Measurements from ENCODE around the gene OR2V2.
"Not testable (repeated sequence)": the region's sequence is repeated elsewhere in the genome, so short reads cannot be mapped to it uniquely, and the experiment has no call there.

Gene OR2V2, protein sequence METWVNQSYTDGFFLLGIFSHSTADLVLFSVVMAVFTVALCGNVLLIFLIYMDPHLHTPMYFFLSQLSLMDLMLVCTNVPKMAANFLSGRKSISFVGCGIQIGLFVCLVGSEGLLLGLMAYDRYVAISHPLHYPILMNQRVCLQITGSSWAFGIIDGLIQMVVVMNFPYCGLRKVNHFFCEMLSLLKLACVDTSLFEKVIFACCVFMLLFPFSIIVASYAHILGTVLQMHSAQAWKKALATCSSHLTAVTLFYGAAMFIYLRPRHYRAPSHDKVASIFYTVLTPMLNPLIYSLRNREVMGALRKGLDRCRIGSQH

DNA sequence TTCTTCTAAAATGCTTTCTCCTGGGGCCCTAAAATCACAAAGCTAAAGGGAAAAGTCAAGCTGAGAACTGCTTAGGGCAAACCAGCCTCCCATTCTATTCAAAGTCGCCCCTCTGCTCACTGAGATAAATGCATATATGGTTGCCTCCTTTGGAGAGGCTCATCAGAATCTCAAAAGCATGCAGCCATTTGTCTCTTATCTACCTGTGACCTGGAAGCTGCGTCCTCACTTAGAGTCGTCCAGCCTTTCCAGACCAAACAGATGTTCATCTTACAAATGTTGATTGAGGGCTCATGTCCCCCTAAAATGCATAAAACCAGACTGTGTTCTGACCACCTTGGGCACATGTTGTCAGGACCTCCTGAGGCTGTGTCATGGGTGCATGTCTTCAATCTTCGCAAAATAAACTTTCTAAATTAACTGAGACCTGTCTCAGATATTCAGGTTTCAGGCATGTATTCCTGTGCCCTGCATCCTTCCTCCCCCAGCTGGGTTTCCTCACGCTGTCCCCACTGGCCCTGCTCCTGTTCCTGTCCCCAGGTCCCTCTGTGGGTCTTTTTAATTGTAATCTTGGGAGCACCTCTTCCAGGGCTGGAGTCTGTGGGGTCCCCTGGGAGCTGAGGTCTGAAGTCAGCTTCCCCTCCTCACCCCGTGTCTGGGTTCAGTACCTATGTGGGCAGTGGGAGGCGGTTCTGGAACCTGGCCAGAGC is at the start of gene OR2V2:
OR2V2 (plus strand) TSS at position 660 of the 710 bp plus-strand sequence. CDS start 7,357 bp downstream, outside the sequence.
- DNase-seq: not testable (repeated sequence)

DNA sequence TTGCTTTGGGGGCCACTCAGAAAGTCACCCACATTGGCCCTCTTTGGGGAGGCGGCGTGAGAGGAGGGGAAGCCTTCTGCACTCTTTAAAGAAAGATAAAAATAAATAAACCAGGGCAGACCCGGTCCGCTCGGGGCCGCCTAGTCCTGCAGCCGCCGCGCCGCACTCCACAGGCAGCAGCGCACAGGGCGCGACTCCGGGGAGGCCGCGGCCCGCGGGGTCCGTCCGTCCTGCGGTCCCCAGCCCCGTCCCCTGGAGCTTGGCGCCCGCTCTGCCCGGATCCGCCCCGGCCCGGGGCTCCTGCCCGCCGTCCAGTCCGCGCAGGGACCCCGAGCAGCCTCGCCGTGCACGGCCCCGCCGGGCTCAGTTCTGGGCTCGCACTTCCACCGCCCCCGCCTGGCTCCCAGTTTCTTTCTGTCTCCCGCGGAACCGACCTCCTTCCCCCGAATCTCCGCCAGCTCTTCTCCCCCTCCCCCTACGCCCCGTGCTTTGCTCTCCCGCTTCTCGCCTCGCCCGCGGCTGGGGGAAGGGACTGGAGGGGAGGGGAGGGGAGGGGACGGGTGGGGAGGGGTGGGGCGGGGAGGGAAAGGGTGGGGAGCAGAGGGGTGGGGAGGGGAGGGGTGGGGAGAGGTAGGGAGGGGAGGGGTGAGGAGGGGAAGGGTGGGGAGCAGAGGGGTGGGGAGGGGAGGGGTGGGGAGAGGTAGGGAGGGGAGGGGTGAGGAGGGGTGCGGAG is 49.5 kb upstream of the OR2V2 start:
- DNase-seq: not testable (repeated sequence)

- no peak for DNase-seq
These were observed 48.4 kb upstream of the OR2V2 start for GRCh38 chr5:181098762-181099601.

DNA sequence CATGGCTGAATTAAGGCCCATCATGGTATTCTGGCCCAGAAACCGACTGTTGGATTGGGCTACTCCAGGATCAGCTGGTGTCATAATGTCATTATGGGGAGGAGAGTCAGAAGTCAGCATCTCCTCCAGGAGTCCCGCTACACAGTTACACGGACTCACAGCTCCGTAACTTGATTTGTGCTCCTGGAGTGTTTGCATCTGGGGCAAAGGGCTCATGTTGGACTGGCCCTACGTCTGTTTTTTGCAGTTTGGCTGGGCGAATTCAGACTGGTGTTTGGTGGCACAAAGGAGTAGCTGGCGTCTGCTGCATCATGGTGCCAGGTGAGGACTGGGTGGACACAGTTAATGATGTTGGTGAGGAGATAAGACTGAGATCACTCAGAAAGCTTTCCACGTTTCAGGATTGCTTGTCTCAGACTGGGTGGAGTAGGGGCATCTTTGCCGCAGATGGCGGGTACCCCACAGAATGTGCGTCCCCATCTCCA is 47.7 kb upstream of the OR2V2 start:
- no peak for DNase-seq

DNA sequence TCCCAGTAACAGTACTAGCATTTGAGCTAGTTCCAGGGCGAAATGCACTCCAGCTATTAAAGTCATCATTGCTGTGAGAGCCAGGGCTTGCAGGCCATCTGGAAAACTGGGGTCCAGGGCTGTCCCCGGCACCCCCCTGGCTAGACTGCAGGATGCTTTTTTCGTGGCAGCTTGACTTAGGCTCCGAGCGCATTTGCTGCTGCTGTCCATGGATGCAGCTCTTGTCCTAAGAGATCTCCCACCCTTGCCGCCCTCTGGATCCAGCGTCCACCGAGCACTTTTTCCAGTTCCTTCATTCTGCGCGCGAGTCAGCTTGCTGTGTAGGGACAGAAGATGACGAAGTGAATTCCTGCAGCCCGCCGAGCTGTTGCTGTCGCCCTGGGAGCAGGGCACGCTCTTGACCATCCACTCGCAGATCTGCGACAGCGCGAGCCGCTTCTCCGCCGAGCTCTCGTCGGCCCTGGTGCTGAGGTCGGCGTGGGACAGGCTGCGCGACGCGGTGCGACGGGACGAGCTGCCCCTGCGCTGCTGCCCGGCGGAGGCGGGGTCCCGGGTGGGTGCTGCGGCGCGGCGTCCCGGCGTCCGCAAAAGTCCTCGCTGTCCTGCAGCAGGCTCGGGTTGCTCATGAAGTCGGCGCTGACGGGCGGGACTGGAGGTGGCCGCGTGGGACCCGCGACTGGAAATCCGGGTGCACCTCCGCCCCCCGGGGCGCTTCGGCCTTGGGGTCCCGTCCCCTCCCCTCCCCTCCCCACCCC is 47.1 kb upstream of the OR2V2 start:
- no peak for DNase-seq

GRCh38 chr5:181101030-181101641 is 46.2 kb upstream of the OR2V2 start:
- DNase-seq: not testable (repeated sequence)

DNA sequence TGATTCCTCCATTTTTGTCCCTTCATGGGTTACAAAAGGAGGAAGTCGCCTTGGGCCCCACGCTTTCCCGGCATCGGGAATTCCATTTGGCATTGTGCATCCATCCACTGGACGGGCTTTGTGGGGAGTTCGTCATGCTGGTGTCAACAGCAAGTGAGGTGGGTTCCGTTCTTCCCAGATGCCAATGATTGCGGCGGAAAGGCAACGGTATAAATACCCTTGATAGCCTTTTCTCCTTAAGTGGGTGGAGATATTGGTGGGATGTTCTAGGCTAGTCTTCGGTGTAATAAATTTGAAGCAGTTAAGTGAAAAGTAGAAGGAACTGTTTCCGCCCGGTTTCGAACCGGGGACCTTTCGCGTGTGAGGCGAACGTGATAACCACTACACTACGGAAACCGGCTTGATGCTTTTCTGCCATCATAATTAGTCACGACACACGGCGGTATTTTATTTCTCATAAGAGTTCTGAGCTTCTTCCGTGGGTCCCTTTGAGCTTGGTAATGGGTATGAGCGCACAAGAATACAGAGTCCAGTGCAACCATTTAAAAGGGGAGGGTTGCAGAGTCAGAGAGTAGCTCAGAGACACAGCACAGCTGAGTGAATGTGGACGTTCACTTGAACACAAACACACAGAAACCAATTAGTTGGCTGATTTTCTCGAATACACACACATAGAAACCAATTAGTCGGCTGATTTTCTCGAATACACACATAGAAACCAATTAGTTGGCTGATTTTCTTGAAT is 45.3 kb upstream of the OR2V2 start:
- DNase-seq: not testable (repeated sequence)

GRCh38 chr5:181104259-181104568 is 43.2 kb upstream of the OR2V2 start:
- not testable (repeated sequence) for DNase-seq

DNA sequence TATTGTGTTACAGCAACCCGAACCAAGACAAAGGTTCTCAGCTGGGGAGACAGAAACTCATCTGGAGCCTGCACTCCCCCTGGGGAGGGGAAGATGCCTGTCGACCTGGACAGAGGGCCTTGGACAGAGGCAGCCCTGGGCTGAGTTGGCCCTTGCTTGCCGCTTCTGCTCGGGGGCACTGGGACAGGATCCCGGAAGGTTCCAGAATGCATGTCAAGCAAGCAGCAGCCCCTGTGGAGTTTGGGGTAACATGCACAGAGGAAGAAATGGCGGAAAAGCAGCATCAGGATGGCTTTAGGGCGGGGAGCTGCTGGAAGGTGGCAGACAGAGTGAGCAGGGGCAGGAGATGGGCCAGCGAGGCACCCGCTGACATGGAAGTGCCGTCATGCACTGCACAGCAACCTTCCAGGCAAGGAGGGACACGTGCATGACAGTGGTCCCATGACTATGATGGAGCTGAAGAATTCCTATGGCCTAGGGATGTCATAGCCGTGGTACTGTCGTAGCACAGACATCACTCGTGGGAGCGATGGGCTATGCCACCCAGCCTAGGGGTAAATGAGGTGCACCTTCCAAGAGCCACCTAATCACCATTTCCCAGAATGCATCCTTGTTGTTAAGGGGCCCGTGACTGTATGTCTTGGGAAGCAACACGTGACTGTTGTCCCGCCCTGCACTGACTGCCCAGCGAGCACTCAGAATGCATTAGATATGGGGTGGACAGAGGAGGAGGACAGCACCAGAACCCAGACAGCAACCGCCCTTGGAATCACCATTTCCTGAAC is 42.6 kb upstream of the OR2V2 start:
- not testable (repeated sequence) for DNase-seq

DNA sequence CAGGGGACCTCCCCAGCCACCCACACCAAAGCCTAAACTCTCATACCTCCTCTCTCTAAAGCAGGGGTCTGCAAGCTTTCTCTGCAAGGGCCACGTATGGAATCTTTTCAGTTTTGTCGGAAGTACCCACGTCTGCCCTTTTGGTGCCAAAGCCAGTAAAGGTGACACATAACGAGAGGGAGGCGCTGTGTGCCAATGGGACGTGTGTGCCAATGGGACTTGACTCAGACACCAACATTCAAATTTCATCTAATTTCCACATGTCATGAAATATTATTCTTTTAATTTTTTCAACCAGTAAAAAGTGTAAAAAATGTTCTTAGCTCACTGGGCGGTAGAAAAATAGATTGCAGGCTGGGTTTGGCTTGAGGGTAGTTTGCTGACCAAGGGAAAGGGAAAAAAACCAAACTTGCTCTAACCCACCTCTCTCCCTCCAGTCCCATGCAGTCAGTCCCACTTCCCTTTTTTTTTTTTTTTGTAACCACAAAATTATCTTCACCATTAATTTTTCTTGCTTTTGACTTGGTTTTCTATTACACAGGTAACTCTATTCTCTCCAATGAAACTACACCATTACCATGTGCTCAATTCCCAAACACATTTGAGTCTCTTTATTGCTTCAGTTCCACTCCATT is 41.9 kb upstream of the OR2V2 start:
- DNase-seq: no peak

GRCh38 chr5:181107699-181108098 is 39.7 kb upstream of the OR2V2 start:
- DNase-seq: no peak

DNA sequence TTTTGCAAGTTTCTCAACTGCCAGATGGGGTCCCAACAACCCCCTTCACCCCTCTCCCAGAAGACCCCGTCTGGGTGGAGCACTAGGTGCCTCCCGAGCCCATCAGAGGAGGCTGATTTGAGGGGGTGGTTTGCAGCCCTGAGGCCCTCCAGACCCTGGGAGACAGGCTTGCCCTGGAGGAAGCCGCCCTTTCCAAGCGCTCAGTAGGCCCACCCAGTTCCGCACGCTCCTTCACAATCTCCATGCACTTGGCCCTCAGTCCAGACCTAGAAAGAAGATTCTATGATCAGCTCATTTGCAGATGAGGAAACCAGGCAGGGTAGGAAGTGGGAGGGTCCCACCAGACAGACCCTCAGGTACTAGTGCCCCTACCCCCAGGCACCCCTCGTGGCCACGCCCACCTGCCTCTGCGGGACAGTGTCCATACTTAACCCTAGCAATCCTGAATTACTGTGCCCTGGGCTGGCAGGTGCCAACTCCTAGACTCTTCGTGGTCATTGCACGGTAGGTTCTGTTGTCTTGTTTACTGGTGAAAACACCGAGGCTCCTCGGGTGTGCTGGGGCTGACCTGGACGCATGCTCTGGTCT is 38.7 kb upstream of the OR2V2 start:
- no peak for DNase-seq

- DNase-seq: no peak
These were observed 37.8 kb upstream of the OR2V2 start for GRCh38 chr5:181109489-181110013.

DNA sequence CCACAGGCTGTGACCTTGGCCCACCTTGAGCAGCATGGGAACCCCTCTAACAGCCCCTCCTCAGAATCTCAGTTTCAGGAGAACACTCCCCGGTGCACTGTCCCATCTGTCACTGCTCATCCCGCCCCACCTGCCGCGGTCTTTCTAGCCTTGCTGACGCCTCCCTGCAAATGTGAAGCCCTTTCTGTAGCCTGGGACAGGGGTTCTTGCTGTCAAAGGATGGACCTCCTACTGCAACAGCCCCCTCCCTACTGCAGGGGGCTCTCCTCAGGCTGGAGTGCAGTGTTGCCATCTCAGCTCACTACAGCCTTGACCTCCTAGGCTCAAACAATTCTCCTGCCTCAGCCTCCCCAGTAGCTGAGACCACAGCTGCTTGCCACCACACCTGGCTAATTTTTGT is 36.4 kb upstream of the OR2V2 start:
- no peak for DNase-seq

- no peak for DNase-seq
These were observed 34.9 kb upstream of the OR2V2 start for GRCh38 chr5:181112476-181112875.

DNA sequence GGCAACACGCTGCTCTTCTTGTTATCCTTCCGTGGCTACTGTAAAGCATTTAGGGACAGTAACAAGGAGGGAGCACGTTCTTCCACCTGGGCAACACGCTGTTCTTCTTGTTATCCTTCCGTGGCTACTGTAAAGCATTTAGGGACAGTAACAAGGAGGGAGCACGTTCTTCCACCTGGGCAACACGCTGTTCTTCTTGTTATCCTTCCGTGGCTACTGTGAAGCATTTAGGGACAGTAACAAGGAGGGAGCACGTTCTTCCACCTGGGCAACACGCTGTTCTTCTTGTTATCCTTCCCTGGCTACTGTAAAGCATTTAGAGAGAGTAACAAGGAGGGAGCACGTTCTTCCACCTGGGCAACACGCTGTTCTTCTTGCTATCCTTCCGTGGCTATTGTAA is 33.8 kb upstream of the OR2V2 start:
- not testable (repeated sequence) for DNase-seq

DNA sequence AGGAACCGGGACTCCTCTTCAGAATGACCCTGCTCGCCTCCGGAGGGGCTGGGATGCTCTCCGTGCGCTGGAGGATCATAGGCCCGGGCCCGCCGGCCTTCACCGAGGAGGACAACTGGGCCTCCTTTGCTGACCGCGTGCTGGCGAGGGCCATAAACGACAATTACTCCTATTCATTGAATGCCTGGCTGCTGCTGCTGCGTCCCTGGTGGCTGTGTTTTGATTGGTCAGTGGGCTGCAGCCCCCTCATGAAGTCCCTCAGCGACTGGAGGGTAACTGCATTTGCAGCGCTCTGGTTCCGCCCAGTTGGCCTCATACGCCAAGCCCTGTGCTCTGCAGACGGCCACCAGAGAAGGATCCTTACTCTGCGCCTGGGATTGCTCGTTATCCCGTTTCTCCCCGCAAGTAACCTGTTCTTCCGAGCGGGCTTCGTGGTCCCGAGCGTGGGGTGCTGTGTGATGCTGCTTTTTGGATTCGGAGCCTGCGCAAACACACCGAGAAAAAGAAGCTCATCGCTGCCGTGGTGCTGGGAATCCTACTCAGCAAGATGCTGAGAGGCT is 33.0 kb upstream of the OR2V2 start:
- DNase-seq: no peak
